ENCODE results near the gene NKX2-2. TPM values are rescaled to one million over a fixed set of nuclear protein-coding genes. Genes with fewer than 3 reads are reported as not detected.

The NKX2-2 gene
- total and polyA plus RNA-seq, 2 experiments from 2014 or later = not detected

DNA sequence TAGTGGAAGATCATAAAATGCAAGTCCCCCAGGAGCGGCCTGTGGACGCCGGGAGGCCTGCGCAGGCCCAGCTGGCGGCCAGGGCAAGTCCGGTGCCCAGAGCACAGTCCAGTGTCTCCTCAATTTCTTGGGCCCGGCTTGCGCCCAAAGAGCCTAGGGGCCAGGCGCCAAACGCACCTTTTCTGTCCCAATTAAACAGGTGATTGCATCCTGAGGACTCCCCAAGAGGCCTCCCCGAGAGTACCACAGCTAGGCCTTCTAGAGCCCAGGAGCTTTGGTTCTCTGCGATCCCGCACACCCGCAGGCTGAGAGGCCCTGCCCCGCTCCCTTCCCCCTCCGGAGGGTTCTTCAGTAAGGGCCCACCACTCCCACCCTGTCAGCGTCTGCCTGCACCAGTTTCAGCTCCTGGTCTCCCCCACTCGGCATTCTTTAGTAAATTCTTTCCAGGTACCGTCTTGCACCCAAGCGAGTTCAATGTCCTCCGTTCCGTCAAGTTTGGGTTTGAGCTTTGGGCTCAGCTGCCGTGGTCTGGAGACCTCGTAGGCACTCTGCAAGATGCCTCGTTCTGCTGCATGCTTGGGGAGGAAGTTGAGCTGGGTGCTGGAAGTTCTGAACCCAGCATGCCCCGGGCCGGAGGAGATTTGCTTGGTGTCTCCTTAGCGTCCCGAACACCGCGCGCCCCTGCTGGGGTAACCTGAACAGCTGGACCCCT is 3.9 kb upstream of the NKX2-2 start:
- Histone ChIP-seq H3K27me3 (peaks cover 100% of the 10 kb centered on the region), H3K36me3 (no peaks in the 10 kb centered on the region), H3K4me3 (no peak overlapping the region), H3K4me1 (ENCODE audit: low read depth) (no peaks in the 10 kb centered on the region), H3K27ac (no peak overlapping the region), H3K9me3 (ENCODE audit: low read depth) (no peaks in the 10 kb centered on the region)
- DNase-seq (ENCODE audit: low read depth in 1 of 2, low spot score in 1 of 2) = no peak
- TF ChIP-seq, protein P1, sequence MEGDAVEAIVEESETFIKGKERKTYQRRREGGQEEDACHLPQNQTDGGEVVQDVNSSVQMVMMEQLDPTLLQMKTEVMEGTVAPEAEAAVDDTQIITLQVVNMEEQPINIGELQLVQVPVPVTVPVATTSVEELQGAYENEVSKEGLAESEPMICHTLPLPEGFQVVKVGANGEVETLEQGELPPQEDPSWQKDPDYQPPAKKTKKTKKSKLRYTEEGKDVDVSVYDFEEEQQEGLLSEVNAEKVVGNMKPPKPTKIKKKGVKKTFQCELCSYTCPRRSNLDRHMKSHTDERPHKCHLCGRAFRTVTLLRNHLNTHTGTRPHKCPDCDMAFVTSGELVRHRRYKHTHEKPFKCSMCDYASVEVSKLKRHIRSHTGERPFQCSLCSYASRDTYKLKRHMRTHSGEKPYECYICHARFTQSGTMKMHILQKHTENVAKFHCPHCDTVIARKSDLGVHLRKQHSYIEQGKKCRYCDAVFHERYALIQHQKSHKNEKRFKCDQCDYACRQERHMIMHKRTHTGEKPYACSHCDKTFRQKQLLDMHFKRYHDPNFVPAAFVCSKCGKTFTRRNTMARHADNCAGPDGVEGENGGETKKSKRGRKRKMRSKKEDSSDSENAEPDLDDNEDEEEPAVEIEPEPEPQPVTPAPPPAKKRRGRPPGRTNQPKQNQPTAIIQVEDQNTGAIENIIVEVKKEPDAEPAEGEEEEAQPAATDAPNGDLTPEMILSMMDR (IDR thresholded peaks at IDR 0.05; ENCODE audit: low read depth, low read length) = no peak

DNA sequence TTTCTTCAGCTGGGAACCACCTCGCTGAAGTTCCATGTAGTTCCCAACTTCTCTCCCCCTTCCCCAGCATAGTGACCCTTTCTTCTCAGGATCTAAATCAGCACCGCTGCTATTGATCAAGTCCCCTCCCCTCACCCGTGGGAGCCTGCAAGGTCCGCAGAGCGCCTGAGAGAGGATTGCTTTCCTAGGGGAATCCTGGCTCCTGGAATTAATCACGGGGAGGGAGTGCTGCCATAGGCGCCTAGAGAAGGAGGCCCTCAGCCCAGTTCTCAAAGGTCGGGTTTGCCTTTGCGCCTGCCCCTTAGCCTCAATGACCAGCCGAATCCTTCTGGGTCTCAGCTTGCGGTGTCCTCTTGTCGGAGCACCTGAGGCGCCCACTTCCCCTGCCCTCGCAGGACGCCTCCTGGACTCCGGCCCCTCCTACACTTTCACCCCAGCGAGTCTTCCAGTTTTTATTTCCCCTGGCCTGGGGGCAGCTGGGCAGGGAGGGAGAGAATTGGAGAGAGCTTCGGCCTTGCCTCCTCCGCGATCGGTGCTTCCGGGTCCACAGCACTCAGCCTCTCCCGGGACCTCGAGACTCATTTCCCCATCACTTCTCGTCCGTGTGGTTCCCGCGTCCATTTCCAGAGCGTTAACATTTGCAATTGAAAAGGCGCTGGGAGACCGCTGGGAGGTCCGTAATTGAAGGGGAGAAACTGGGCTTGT is 3.1 kb upstream of the NKX2-2 start:
- no peak for DNase-seq (ENCODE audit: low read depth in 1 of 2, low spot score in 1 of 2)
- H3K4me3 ChIP-seq = no peak overlapping the region

GRCh38 chr20:21516180-21516567 is 2.3 kb upstream of the NKX2-2 start:
- H3K36me3 ChIP-seq = no peaks in the 10 kb centered on the region
- H3K27me3 ChIP-seq = peaks cover 100% of the 10 kb centered on the region
- H3K27ac ChIP-seq = no peak overlapping the region
- no peak overlapping the region for H3K4me3 ChIP-seq
- TF ChIP-seq, protein P1 (IDR thresholded peaks at IDR 0.05; ENCODE audit: low read depth, low read length) = no peak
- no peak for DNase-seq (ENCODE audit: low read depth in 1 of 2, low spot score in 1 of 2)
- no peaks in the 10 kb centered on the region for H3K9me3 ChIP-seq (ENCODE audit: low read depth)
- no peaks in the 10 kb centered on the region for H3K4me1 ChIP-seq (ENCODE audit: low read depth)

More for the DNA sequence above, 3.1 kb upstream of the NKX2-2 start:
- H3K27ac ChIP-seq = no peak overlapping the region
- no peaks in the 10 kb centered on the region for H3K36me3 ChIP-seq
- H3K27me3 ChIP-seq = peaks cover 100% of the 10 kb centered on the region
- TF ChIP-seq, protein P1 (IDR thresholded peaks at IDR 0.05; ENCODE audit: low read depth, low read length) = no peak
- H3K9me3 ChIP-seq (ENCODE audit: low read depth) = no peaks in the 10 kb centered on the region
- no peaks in the 10 kb centered on the region for H3K4me1 ChIP-seq (ENCODE audit: low read depth)

DNA sequence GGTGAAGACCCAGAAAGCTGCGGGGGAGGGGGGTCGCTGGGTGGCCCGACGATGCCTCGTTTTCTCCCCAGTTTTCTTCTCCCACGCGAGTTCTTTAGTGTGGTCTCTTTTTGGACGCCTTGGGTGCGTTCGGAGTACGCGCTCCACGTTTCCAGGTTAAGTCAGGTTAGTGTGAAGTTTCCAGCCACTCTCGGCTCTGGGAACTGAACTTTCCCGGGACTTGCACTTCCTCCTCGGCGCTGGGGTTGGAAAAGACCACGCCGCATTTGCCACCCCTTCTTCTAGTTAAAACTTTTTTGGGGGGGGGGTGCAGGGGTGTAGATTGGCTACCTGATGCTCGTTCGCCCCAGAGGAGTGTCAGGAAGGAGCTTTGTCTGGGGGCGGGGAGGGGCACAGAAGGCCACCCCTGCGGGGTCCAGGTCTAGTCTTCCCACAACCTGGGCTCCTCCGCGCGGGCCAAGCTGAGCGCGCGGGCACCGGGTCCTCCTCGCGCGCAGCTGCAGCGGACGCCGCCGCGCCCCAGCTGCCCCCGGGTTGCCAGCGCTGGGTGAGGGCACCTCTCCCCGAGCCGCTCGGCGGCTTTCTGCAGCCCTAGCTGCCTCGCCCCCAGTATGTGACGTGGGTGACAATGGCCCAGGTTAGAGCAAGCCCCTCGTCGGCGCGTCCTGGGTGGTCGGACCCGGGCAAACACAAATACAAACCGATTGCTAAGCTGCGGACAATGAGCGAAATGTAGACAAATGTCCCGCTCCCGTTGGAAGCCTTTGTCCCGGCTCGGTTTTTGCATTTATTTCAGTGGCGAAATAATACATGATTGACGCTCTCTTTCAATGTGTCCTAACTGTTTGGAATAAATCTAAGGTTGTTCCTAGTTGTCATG is 1.7 kb upstream of the NKX2-2 start:
- Histone ChIP-seq H3K4me3 (no peak overlapping the region), H3K36me3 (no peaks in the 10 kb centered on the region), H3K9me3 (ENCODE audit: low read depth) (no peaks in the 10 kb centered on the region), H3K27me3 (peaks cover 100% of the 10 kb centered on the region), H3K4me1 (ENCODE audit: low read depth) (peaks cover 2% of the 10 kb centered on the region), H3K27ac (no peak overlapping the region)
- no peak for DNase-seq (ENCODE audit: low read depth in 1 of 2, low spot score in 1 of 2)
- TF ChIP-seq, protein P1 (IDR thresholded peaks at IDR 0.05; ENCODE audit: low read depth, low read length) = no peak

- peaks cover 3% of the 10 kb centered on the region for H3K4me1 ChIP-seq (ENCODE audit: low read depth)
- H3K36me3 ChIP-seq = no peaks in the 10 kb centered on the region
- H3K27me3 ChIP-seq = peaks cover 100% of the 10 kb centered on the region
- H3K4me3 ChIP-seq = no peak overlapping the region
- no peak overlapping the region for H3K27ac ChIP-seq
- no peaks in the 10 kb centered on the region for H3K9me3 ChIP-seq (ENCODE audit: low read depth)
- no peak for DNase-seq (ENCODE audit: low read depth in 1 of 2, low spot score in 1 of 2)
- TF ChIP-seq, protein P1 (IDR thresholded peaks at IDR 0.05; ENCODE audit: low read depth, low read length) = no peak
Observed at GRCh38 chr20:21514553-21515251, 838 bp upstream of the NKX2-2 start.
